Adrenal gland (tissue), 12 donors: ENCODE data around the gene DPP6. TPM values are rescaled to one million over a fixed set of nuclear protein-coding genes. Genes with fewer than 3 reads are reported as not detected.

Experiments used
- DNase-seq, 7 donors: peaks; one replicate each; pipeline ENCODE4 v3.0.0-alpha.2; 2019 to 2020
- H3K27ac ChIP-seq, 5 donors: fragments of 200-600 bp; sonication (generic) in 4 of 5; 1 replicate in 3 of 5; 2 replicates in 2 of 5; pipeline versions ENCODE4 v1.5.1 to v1.8.0; 2016 to 2020; ENCODE audit warnings: mild to moderate bottlenecking in 1 of 5
- H3K27me3 ChIP-seq: fragments of 200-600 bp; 2 replicates; pipeline ENCODE4 v1.8.0; 2021
- H3K36me3 ChIP-seq, 2 donors: fragments of 200-600 bp; replicated peaks in 1 of 2; 1 replicate in 1 of 2; 2 replicates in 1 of 2; pipeline versions ENCODE4 v1.5.1 to v1.8.0; 2018 to 2022
- H3K4me1 ChIP-seq, 2 donors: fragments of 200-600 bp; replicated peaks in 1 of 2; 1 replicate in 1 of 2; 2 replicates in 1 of 2; pipeline versions ENCODE4 v1.5.1 to v1.8.0; 2018 to 2021
- H3K4me3 ChIP-seq, 4 donors: fragments of 200-600 bp; sonication (generic) in 3 of 4; one replicate each; pipeline ENCODE4 v1.5.1; 2016 to 2018
- H3K9me3 ChIP-seq, 3 donors: fragments of 200-600 bp; sonication (generic) in 1 of 3; replicated peaks in 1 of 3; 1 replicate in 2 of 3; 2 replicates in 1 of 3; pipeline versions ENCODE4 v1.5.1 to v1.8.0; 2016 to 2021
- POLR2A ChIP-seq, 2 donors: fragments of 450-650 bp; IDR thresholded peaks; one replicate each; pipeline ENCODE4 v1.6.1; 2017; ENCODE audit warnings: antibody characterized with exemption in 2 of 2, mild to moderate bottlenecking in 2 of 2, moderate library complexity in 1 of 2
- WGBS, 4 donors: extraction: QIAGEN DNeasy Blood & Tissue Kit in 2 of 4; methylation state at CpG; one replicate each; pipeline versions ENCODE4 v1.1.5 to v1.1.7; 2013 to 2017; 5-methylcytosine and 5-hydroxymethylcytosine counted together
- intact Hi-C, 2 donors: fragments of 100-400 bp; cut with DNase I; formaldehyde crosslinking; loops; one replicate each; pipeline versions ENCODE4 v1.14.1 to v1.15.0; 2022 to 2023
- polyA plus RNA-seq, 3 donors: library from polyadenylated mRNA; stranded (reverse); fragments of 200-250 nt in 2 of 3; fragments of 350-450 nt in 1 of 3; fragmentation: Illumina TruSeq in 1 of 3; extraction: RNeasy Lipid Tissue Mini Kit (QIAGEN cat#74804) in 1 of 3; gene quantifications; one replicate each; pipeline ENCODE4 v1.2.3, GENCODE V29; 2013 to 2014
- total RNA-seq, 9 donors: library from RNA; depleted of rRNA in 4 of 9; stranded (reverse); fragments of >200 nt in 4 of 9; fragments of 120-200 nt in 1 of 9; fragmentation: NEBNext Ultra II Directional in 1 of 9; extraction: Animal tissue kit (Norgen Biotek cat#: 25700) in 1 of 9; gene quantifications; one replicate each; pipeline versions ENCODE4 v1.1.0 to v1.2.4, GENCODE V29; 2013 to 2023
- TF ChIP-seq, protein P1 (sequence below), 6 experiments: fragments of 450-650 bp in 4 of 6; fragments of 200-600 bp in 2 of 6; sonication (generic) in 1 of 6; IDR thresholded peaks; 1 replicate in 5 of 6; 2 replicates in 1 of 6; pipeline versions ENCODE4 v1.5.1 to v1.8.0; 2016 to 2021; ENCODE audit warnings: antibody characterized with exemption in 6 of 6, mild to moderate bottlenecking in 2 of 6, moderate library complexity in 1 of 6
- donor health status: healthy with polysubstance abuse.
- donor health status: Bipolar disorder and iron deficiency.
- donor health status: DM: yes; HTN: yes; CAD: no.
- donor health status: DM: no; HTN: no; CAD: no.
- donor health status: DM: no; HTN: no; CAD: no.
- donor health status: DM: yes; HTN: yes; CAD: no.

Gene DPP6
- total and polyA plus RNA-seq, 12 donors = 0.39 to 13.1 (median 5.1) TPM

DNA sequence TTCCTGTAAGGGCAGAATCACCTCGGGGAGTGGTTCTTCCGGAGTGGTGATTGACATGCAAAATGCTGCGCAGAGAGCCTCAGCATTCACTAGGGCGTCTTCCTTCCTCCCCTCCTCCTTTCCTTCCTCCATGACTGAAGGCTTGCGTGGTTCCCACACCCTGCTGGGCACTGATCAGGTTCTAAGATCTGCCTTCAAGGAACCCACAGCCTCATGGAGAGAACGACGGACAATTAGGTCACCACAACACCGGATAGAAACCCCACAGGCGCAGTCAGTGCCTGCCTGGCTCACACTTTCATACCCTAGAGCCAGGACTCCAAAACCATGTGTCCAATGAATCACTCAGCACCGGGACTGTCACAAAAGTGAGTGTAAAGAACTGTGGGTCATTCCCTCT is 131.3 kb downstream of the DPP6 start:
- no peak for DNase-seq
- no peaks in the 10 kb centered on the region for H3K9me3 ChIP-seq
- no peaks in the 10 kb centered on the region for H3K36me3 ChIP-seq
- no peak overlapping the region for H3K4me3 ChIP-seq
- intact Hi-C loops = no loop called here
- no peak overlapping the region for H3K27ac ChIP-seq
- no peaks in the 10 kb centered on the region for H3K4me1 ChIP-seq
- TF ChIP-seq POLR2A (IDR thresholded peaks at IDR 0.05) = no peak
- TF ChIP-seq, protein P1, sequence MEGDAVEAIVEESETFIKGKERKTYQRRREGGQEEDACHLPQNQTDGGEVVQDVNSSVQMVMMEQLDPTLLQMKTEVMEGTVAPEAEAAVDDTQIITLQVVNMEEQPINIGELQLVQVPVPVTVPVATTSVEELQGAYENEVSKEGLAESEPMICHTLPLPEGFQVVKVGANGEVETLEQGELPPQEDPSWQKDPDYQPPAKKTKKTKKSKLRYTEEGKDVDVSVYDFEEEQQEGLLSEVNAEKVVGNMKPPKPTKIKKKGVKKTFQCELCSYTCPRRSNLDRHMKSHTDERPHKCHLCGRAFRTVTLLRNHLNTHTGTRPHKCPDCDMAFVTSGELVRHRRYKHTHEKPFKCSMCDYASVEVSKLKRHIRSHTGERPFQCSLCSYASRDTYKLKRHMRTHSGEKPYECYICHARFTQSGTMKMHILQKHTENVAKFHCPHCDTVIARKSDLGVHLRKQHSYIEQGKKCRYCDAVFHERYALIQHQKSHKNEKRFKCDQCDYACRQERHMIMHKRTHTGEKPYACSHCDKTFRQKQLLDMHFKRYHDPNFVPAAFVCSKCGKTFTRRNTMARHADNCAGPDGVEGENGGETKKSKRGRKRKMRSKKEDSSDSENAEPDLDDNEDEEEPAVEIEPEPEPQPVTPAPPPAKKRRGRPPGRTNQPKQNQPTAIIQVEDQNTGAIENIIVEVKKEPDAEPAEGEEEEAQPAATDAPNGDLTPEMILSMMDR (IDR thresholded peaks at IDR 0.05) = no peak
- H3K27me3 ChIP-seq = no peaks in the 10 kb centered on the region
- 26 to 35% (median 28%) methylated on average over 10 of the region's 10 CpGs for WGBS, 4 donors

DNA sequence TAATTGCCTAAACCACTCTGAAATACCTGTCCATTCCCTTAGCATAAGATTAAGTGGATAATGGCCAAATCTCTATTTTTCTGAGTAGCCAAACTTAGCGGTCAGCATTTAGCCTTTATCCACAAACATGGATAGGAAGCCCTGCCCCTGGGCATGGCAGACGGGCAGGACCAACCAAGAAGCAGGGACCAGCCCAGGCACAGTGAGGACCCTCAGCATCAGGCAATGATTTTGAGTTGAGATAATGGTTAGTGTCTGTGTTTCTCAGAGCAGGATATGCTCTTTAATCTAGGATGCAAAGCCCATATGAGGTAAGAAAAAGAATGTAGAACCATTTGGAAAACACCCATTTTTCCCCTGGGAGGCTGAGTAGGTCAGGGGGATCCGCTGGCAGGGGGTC is 131.7 kb downstream of the DPP6 start:
- TF ChIP-seq POLR2A (IDR thresholded peaks at IDR 0.05) = no peak
- TF ChIP-seq, protein P1 (IDR thresholded peaks at IDR 0.05) = no peak
- WGBS, 4 donors = 33 to 53% (median 46%) methylated on average over 3 of the region's 3 CpGs
- Histone ChIP-seq H3K36me3 (no peaks in the 10 kb centered on the region), H3K9me3 (no peaks in the 10 kb centered on the region), H3K4me1 (no peaks in the 10 kb centered on the region), H3K27me3 (no peaks in the 10 kb centered on the region), H3K27ac (no peak overlapping the region), H3K4me3 (no peak overlapping the region)
- DNase-seq = no peak
- intact Hi-C loops = no loop called here

DNA sequence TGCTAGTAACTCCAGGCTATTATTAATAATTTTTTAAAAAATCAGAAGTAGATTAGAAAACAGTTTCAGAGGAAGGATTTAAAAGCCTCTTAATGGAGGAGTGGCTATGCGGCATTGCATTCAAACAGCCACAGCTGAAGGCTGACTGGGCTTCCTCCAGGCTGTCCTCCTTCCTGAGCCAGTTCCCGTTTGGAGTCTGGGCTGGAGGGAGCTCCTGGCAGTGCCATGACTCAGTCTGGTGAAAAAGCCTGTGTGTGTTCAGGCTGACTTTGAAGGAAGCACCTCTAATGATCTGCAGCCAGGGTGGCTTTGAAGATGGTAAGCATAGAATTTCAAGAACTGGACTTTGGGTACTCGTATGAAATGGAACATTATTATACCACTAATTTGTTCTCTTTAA is 134.6 kb downstream of the DPP6 start:
- TF ChIP-seq POLR2A (IDR thresholded peaks at IDR 0.05) = no peak
- TF ChIP-seq, protein P1 (IDR thresholded peaks at IDR 0.05) = no peak
- no peak overlapping the region for H3K27ac ChIP-seq
- H3K4me1 ChIP-seq = no peaks in the 10 kb centered on the region
- H3K9me3 ChIP-seq = no peaks in the 10 kb centered on the region
- no peaks in the 10 kb centered on the region for H3K27me3 ChIP-seq
- WGBS, 4 donors = 60 to 67% (median 64%) methylated on average over 3 of the region's 3 CpGs
- no peak for DNase-seq
- H3K36me3 ChIP-seq = no peaks in the 10 kb centered on the region
- no peak overlapping the region for H3K4me3 ChIP-seq
- intact Hi-C loops = no loop called here

DNA sequence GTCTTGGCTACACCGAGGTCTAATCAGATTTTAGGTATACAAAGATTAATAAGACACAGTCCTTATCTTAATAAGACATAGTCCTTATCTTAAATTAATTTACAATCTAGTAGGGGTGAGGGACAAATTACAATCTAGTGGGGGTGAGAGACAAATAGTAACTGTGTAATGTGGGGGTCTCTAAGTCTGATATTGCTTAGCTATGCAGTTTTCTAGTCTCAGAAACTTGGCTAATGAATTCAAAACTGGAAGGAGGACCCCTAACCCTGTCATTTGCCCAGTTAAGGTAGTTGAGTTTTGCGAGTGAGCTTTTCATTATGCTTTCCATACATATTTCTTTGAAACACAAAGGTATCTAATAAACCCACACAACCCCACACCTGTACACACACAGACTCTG is 136.1 kb downstream of the DPP6 start:
- no peak overlapping the region for H3K4me3 ChIP-seq
- no peaks in the 10 kb centered on the region for H3K27me3 ChIP-seq
- intact Hi-C loops = no loop called here
- DNase-seq = no peak
- 73 to 78% (median 74%) methylated on average over 2 of the region's 2 CpGs for WGBS, 4 donors
- H3K9me3 ChIP-seq = no peaks in the 10 kb centered on the region
- H3K4me1 ChIP-seq = no peaks in the 10 kb centered on the region
- TF ChIP-seq POLR2A (IDR thresholded peaks at IDR 0.05) = no peak
- TF ChIP-seq, protein P1 (IDR thresholded peaks at IDR 0.05) = no peak
- no peaks in the 10 kb centered on the region for H3K36me3 ChIP-seq
- H3K27ac ChIP-seq = no peak overlapping the region
